Neutrophil (primary cell): Measurements from ENCODE around the gene RTKN2.

Experiments used
- H3K27ac ChIP-seq: fragments of 200-600 bp; sonication (generic); 2 replicates; pipeline ENCODE4 v1.5.1; 2016; ENCODE audit warnings: mild to moderate bottlenecking, moderate library complexity
- H3K27me3 ChIP-seq: fragments of 200-600 bp; sonication (generic); 2 replicates; pipeline ENCODE4 v1.6.0; 2016; ENCODE audit warnings: mild to moderate bottlenecking
- H3K36me3 ChIP-seq: fragments of 200-600 bp; sonication (generic); 2 replicates; pipeline ENCODE4 v1.5.1; 2017
- H3K4me1 ChIP-seq, 2 experiments: fragments of 200-600 bp in 1 of 2; sonication (generic) in 1 of 2; 1 replicate in 1 of 2; 2 replicates in 1 of 2; pipeline versions ENCODE4 v1.5.1 to v1.6.1; 2013 to 2016; ENCODE audit warnings: low read depth in 1 of 2, low read length in 1 of 2, mild to moderate bottlenecking in 1 of 2, moderate library complexity in 1 of 2; ENCODE audit not compliant: control insufficient read depth in 1 of 2, insufficient read depth in 1 of 2
- H3K4me3 ChIP-seq, 2 experiments: fragments of 200-600 bp in 1 of 2; sonication (generic) in 1 of 2; 1 replicate in 1 of 2; 2 replicates in 1 of 2; pipeline ENCODE4 v1.5.1; 2013 to 2016; ENCODE audit warnings: low read depth in 1 of 2, low read length in 1 of 2, mild to moderate bottlenecking in 1 of 2, moderate library complexity in 1 of 2
- H3K9me3 ChIP-seq: fragments of 200-600 bp; sonication (generic); 2 replicates; pipeline ENCODE4 v1.5.1; 2016
- TF ChIP-seq, protein P1 (sequence below): fragments of 200-600 bp; sonication (generic); IDR thresholded peaks from 2 replicates; pipeline ENCODE4 v1.5.1; 2016; ENCODE audit warnings: antibody characterized with exemption

Gene RTKN2

DNA sequence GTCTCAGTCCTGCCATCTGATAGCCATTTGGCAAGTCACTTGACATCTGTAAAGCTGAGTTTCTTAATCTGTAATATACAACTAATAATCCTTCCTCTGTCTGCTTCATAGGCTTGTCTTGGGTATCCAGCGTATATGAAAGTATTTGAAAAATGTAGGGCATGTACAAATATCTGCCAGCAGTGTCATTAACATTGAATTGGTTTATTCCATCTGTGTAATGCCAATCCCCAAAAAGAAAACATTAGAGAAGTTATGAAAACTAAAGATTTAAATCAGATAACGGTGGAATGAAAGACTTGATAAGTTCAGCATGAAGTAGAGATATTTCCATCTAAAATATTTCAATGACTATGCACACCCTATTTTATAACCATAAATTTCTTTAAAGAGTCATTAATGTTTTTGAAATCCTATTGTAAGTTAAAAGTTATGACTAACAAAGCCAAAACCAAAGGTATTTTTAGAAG lies 9.8 kb upstream of the RTKN2 start:
- Histone ChIP-seq H3K4me3 (no peak overlapping the region), H3K9me3 (no peaks in the 10 kb centered on the region), H3K4me1 (no peaks in the 10 kb centered on the region), H3K27me3 (no peaks in the 10 kb centered on the region), H3K36me3 (no peaks in the 10 kb centered on the region), H3K27ac (no peak overlapping the region)
- TF ChIP-seq, protein P1, sequence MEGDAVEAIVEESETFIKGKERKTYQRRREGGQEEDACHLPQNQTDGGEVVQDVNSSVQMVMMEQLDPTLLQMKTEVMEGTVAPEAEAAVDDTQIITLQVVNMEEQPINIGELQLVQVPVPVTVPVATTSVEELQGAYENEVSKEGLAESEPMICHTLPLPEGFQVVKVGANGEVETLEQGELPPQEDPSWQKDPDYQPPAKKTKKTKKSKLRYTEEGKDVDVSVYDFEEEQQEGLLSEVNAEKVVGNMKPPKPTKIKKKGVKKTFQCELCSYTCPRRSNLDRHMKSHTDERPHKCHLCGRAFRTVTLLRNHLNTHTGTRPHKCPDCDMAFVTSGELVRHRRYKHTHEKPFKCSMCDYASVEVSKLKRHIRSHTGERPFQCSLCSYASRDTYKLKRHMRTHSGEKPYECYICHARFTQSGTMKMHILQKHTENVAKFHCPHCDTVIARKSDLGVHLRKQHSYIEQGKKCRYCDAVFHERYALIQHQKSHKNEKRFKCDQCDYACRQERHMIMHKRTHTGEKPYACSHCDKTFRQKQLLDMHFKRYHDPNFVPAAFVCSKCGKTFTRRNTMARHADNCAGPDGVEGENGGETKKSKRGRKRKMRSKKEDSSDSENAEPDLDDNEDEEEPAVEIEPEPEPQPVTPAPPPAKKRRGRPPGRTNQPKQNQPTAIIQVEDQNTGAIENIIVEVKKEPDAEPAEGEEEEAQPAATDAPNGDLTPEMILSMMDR: no peak

- TF ChIP-seq, protein P1: no peak
- no peaks in the 10 kb centered on the region for H3K36me3 ChIP-seq
- H3K4me1 ChIP-seq: no peaks in the 10 kb centered on the region
- no peaks in the 10 kb centered on the region for H3K27me3 ChIP-seq
- H3K27ac ChIP-seq: no peak overlapping the region
- H3K9me3 ChIP-seq: no peaks in the 10 kb centered on the region
- no peak overlapping the region for H3K4me3 ChIP-seq
Measured at GRCh38 chr10:62277971-62278370, 9.3 kb upstream of the RTKN2 start.

DNA sequence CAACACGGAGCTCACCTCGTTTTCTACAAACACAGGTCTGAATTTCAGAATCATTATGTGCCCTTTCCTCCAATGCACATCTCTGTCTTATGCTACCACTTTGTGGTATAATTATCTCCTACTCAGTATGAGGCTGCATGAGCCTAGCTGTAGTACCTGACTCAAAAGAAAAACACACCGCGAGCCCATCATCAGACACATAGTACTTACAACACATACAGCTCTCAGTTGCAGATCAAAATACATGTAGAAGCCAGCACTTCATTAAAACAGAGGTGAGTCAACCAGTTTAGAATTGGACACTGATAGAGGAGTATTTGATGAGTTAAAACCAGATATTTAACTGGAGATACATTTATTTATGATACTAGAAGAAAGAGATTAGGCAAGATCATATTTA lies 1.4 kb upstream of the RTKN2 start:
- no peak overlapping the region for H3K27ac ChIP-seq
- no peaks in the 10 kb centered on the region for H3K36me3 ChIP-seq
- TF ChIP-seq, protein P1: no peak
- H3K4me3 ChIP-seq: no peak overlapping the region
- peaks cover 58% of the 10 kb centered on the region for H3K27me3 ChIP-seq
- H3K4me1 ChIP-seq: peaks cover 10 to 13% of the 10 kb centered on the region in 2 experiments
- no peaks in the 10 kb centered on the region for H3K9me3 ChIP-seq

GRCh38 chr10:62268027-62268398 lies 631 bp downstream of the RTKN2 start:
- Histone ChIP-seq H3K27ac (no peak overlapping the region), H3K36me3 (no peaks in the 10 kb centered on the region), H3K27me3 (peaks cover 58% of the 10 kb centered on the region), H3K4me3 (peak overlapping the region; percentile 58 to 76), H3K4me1 (peaks cover 10 to 13% of the 10 kb centered on the region in 2 experiments), H3K9me3 (no peaks in the 10 kb centered on the region)
- TF ChIP-seq, protein P1: no peak

- H3K27me3 ChIP-seq: peaks cover 52% of the 10 kb centered on the region
- no peaks in the 10 kb centered on the region for H3K9me3 ChIP-seq
- H3K4me1 ChIP-seq: peaks cover 10 to 13% of the 10 kb centered on the region in 2 experiments
- H3K27ac ChIP-seq: no peak overlapping the region
- no peaks in the 10 kb centered on the region for H3K36me3 ChIP-seq
- TF ChIP-seq, protein P1: no peak
- no peak overlapping the region for H3K4me3 ChIP-seq
Measured at GRCh38 chr10:62266611-62267010, 2.0 kb downstream of the RTKN2 start.

- Histone ChIP-seq H3K4me1 (peaks cover 10 to 13% of the 10 kb centered on the region in 2 experiments), H3K27ac (no peak overlapping the region), H3K36me3 (no peaks in the 10 kb centered on the region), H3K9me3 (no peaks in the 10 kb centered on the region), H3K4me3 (no peak overlapping the region), H3K27me3 (peaks cover 48% of the 10 kb centered on the region)
- TF ChIP-seq, protein P1: no peak
Measured at GRCh38 chr10:62266147-62266546, 2.5 kb downstream of the RTKN2 start.
